NCI-H2081 (cell line): ENCODE data around the gene CD48.

Source experiments
- DNase-seq, 2 experiments: peaks; one replicate each; lab custom pipeline; 2025; lab: John Stamatoyannopoulos, UW

The CD48 gene

DNA sequence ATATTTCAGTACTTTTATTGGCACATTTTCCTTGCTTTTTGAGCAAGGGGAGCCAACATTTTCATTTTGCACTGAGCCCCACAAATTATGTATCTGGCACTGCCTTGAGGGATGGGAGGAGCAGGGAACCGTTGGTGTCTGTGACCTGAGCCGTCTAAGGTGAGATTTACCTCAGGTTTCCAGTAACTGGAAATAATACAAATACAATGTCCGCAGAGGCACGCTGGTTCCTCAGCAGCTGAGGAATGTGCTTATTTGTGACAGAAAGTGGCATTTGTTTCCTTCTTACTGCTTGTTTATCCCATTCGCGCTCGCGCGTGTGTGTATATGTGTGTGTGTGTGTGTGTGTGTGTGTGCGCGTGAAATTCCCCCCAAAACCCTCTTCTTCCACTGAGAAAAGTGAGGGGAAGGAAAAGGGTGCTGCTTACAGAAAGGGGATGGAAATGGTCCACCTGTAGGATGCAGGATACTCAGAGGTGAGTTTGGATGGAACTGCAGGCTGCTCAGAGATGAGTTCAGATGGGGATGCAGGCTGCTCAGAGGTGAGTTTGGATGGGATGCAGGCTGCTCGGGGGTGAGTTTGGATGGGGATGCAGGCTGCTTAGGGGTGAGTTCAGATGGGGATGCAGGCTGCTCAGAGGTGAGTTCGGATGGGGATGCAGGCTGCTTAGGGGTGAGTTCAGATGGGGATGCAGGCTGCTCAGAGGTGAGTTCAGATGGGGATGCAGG lies 34.6 kb downstream of the CD48 start:
- no peak for DNase-seq

DNA sequence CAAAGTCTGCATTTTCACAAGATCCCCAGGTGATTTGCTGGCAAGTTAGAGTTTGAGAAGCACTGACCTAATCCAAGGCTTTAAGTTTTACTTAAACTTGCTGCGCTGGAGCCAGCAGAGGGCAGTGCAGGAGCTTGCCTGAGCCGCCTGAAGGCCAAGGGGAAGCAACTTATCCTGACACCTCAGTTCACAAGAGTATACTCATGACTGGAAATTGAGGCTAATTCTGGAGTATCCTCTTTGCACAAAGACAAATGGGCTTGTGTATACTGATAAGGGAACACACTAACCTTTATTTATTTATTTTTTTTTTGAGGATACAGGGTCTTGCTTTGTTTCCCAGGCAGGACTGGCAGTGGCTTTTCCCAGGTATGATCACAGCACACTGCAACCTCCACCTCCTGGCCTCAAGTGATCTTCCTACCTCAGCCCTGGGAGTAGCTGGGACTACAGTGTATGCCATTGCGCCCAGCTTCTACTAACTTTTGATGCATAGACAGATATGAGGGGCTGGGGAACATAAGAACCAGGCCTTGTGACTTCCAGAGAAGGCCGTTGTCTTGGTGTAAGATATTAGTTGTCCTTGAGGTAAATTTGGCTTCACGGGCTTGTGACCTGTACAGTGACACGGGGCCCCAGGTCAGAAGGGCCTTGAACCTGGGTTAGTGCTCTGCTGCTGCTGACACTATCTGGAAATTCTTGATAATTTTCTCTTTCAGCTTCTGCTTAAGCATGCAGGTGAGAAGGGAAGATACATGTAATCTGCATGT lies 35.8 kb downstream of the CD48 start:
- peak; percentile 41 to 48 for DNase-seq

DNA sequence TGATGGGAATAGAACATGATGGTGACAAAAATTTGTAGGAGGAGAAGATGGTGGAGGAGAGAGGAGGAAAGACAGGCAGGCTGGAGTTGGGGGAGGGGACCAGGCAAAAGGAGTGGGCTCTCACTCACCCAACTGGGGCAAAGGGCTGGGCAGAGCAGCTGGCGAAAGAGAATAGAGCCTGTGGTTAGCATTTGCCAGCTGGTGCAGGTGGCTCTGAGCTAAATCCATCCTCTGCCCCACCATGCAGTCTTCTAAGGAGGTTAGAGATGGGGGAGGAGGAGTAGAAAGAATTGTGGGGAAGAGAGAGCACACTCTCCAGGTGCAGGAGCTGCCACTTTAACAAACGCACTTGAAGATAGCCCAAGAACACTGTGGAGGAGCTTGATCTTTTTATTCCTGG lies 37.2 kb downstream of the CD48 start:
- DNase-seq, result no peak

DNA sequence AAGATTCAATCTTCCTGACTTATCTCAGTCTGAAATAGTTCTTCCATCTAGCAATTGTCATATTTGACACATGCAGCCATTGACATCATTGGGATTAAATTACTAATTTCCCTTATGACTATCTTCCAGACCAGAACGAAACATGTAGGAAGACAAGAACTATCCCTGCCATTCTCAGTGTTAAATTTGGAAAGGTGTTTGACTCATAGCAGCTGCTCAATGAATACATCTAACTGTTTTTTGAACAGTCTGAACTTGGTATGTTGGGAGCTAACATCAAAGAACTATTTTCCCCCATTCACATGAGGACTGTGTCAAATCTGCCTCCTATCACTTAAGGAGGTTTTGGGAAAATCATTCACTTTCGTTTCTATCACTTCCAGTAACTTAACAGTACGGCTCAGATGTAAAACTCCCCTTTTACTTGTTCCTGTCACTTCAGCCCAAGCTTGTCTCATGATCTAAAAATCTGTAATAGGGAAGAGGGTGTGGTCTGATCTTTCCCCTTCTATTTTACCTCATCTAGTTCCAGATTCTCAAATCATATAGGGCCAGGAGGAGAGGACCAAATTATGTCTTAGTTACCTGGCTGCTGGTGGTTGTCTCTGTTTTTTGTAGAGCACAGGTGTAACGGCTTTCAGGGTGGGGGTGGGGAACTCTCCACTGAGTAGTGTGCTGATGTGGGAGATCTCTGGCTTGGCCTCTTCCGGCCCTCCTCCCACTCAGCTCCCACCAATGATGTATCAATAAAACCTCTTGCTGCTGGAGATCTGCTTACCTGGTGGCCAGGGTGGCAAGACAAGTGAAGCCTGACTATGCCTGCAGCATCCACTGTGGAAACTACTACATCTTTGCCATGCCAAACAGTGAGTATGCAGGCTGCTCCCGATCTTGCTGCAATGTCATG lies 38.6 kb downstream of the CD48 start:
- no peak for DNase-seq

DNA sequence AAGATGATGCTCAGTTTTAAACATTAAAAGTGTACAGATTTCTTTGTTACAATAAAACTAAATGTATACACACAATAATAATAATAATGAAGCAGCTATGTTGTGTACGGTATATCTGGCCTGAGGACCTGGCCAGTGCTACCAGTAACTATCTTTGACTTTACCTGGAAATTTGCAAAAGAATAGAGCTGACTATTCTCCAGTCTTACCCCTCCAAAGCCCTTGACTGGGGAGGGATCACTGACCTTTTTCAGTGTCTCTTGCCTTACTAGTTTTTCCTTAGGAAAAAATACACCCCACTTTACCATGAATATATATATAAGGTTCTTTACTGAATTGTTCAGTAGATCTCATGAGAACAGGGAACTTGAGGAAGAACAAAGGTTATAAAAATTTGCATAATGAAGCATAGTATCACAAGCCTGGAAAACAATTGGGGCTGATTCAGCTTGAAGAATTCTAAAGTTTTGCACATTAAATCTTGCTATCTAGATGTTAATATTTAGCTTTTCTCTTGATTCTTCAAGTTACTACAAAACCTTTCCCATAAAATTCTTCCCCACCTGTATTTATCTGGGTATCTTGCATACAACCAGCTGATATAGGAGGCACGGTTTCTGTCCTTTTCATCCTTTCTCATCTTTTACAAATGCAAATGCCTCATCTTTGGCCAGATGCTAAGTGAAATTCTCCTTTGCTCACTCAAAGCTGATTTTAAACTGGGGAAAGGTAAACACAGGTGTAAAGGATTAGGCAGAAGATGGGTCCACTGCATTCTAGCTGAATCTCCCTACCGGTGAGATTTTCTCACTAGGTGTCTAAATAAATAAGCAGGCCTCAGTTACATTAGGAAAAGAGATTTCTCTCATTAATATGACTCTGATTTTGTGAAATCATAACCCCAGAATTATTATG lies 39.8 kb downstream of the CD48 start:
- no peak for DNase-seq

DNA sequence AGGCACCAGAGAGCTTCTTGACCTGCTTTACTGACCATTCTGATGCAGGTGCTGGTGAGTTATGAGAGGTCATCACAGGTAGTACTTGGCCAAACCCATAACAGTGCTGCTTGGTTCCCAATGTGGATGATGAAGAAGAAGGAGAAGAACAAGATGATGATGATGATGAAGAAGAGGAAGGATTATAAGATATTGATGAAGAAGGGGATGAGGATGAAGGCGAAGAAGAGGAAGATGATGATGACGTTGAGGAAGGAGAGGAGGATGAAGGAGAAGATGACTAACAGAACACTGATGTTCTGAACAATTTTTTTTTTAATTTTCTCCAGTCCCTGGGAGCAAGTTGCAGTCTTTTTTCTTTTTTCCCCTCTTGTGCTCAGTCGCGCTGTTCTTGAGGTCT lies 40.9 kb downstream of the CD48 start:
- no peak for DNase-seq

DNA sequence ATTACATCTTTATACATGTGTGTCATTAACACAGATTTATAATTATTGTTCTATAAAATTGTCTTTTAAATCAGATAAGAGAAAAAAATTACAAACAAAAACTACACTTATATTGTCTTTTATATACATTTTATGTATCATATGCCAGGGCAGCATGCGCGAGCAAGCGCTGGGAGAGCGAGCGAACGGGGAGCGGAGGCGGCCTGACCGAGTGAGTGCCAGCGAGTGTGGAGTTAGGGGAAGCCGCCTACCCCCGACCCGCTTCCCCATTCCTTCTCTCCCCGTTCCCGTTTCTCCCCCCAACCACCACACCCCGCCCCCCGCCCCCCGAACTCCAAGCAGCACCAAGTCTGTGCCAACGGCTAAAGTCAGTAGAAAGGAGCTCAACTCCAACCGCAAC lies 41.8 kb downstream of the CD48 start:
- DNase-seq, result no peak

DNA sequence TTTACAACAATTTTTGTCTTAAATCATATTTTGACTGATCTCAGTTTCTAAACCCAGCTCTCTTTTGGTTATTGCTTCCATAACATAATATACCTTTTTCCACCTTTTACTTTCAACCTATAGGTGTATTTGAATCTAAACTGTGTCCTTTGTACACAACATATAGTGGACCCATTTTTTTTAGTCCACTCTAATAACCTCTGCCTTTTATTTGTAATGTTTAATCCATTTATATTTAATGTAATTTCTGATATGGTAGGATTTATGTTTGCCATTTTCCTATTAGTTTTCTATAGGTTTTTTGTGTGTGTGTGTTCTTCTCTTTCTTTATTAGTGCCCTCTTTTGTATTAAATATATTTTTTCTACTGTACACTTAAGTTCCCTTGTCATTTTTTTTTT lies 42.3 kb downstream of the CD48 start:
- no peak for DNase-seq

DNA sequence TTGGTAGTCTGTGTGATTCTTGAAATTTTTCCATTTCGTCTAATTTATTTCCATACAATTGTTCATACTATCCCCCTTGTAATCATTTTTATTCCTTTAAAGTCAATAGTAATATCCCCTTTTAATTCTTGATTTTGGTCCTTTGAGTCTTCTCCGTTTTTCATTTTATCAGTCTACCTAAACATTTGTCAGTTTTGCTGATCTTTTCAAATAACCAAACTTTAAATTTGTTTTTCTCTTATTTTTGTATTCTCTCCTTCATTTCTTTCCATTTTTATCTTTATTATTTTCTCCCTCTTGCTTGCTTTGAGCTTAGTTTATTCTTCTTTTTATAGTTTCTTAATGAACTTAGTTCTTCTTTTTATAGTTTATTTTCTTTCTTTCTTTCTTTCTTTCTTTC lies 43.7 kb downstream of the CD48 start:
- no peak for DNase-seq

DNA sequence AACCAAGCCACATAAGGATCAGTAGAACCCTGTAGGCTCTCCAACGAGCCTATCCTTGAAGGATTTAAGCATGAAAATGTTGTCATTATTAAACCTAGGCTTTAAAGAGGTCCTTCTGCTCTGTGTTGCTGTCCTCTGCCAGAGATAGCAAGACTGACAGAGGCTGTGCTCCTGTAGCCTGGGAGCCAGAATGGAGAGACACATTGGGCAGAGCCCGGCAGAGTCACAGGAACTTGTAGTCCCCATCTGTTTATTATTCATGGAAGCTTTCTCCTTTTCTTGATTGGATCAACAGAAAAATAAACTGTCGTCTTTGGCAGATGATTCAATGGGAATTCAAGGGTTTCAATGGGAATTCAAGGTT lies 45.6 kb downstream of the CD48 start:
- no peak for DNase-seq

DNA sequence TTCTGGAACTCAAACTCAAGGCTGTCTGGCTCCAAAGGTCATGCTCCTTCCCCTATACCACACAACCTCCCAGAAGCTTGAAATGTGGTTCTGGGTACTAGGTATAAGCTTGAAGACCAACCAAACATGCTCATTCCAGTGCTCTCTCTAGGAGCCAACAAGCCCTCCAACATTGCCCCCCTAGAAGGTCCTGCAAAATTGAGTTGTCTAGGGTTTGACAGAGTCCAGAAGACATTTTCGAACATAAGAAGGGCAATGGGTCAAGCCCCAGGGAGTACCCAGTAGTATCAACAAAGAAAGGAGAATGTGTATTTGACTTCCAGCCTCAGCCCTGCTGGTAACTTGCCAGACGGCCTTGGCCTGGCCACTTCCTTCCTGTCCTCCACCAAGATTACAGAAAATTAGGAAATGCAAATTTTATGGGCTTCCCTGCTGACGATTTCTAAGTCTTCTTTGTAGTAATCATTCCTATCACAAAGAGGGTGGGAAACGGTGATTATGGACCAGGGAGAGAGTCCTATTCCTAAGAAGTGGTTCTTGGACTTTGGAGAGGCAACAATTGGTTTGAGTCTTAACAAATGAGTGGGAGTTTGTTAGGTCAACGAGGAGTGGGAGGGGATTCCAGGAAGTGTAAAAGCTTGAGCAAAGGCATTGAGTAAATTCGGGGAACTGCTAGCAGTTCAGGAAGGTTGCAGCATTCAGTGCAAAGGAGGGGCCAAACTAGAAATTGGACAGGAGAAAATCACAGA lies 46.1 kb downstream of the CD48 start:
- DNase-seq, result no peak

DNA sequence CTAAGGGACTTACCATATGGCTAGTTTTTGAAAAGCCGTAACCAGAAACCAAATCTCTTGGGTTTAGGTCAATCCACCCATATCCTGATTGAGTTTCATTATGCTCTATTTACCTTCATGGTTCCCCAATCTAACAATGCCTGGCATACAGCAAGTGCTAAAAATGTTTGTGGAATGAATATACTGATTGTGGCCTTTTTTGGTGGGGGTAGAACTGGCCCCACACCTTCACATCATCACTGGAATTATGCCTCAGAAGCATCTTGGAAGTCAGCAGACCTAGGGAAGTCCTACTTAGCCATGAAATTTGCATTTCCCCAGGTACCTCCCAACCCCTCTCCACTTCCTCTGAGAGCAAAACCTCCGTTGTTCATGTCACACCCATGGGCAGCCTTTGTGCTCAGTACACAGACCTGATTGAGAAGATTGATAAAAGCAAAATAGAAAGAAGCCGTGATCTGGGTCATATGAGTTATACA lies 47.0 kb downstream of the CD48 start:
- no peak for DNase-seq

DNA sequence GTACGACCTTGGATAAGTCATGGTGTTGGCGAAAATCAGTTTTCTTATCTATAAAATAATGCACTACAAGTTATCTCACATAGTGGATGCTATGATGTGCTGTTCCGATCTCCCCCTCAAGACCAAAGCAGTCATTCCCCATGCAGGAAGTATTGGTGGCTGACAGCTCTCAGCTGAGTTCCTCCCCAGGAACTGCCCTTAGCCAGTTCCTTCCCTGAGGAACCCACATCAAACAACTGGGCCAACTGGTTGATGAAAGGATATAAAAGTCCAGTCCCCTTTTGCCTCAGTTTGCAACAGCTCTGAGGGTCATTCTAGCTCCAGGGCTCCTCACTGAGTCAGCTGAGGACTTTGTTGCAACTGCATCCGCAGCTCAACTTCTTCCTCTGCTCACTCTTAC lies 48.7 kb downstream of the CD48 start:
- no peak for DNase-seq

DNA sequence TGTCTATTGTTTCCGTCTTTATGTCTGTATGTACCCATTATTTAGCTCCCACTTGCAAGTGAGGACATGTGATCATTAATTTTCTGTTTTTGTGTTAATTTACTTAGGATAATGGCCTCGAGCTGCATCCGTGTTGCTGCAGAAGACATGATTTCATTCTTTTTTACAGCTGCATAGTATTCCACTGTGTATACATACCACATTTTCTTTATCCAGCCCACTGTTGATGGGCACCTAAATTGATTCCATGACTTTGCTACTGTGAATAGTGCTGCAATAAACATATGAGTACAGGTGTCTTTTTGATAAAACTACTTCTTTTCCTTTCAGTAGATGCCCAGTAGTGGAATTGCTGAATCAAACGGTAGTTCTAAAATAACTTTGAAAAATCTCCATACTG lies 52.1 kb downstream of the CD48 start:
- DNase-seq, result no peak

DNA sequence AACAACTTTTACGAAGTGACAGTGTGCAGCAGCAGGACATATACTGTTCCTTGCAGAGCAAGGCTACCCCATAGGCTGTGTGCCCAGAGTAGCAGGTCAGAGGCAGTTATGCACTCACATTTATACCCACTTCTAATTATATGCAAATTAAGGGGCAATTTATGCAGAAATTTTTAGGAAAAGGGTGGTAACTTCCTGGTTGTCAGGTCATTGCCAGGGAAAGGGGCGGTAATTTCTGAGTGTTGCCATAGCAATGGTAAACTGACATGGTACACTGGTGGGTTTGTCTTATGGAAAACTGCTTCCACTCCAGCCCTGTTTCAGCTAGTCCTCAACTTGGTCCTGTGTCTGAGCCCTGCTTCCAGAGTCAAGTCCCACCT lies 52.8 kb downstream of the CD48 start:
- no peak for DNase-seq

DNA sequence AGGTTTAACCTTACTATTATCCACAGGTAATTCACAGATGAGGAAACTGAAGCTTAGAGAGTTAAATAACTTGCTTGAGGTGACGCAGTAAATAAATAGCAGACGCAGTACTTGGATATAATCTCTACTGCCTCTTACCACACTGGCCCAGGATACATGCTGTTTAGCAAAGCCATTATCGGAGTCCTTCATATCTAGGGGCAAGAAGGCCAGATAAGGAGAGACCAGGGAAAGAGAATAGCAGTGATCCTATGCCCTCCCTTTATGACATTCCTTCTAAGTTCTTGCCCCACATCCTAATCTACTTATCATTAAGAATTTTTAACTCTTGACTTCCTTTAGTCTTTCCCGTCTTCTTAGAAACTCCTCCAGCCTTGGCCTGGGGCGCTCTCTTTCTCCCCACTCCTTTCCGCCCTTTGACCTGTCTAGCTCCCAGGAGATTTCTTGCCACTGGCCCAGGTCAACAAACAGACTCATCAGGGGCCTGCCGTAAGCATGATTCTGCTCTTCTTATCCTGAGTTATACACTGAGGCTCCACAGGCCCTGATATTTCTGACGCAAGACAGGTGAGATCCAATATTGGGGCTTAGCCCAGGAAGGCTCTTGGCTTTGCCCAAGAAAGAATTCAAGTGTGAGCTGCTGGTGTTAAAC lies 53.3 kb downstream of the CD48 start:
- no peak for DNase-seq

DNA sequence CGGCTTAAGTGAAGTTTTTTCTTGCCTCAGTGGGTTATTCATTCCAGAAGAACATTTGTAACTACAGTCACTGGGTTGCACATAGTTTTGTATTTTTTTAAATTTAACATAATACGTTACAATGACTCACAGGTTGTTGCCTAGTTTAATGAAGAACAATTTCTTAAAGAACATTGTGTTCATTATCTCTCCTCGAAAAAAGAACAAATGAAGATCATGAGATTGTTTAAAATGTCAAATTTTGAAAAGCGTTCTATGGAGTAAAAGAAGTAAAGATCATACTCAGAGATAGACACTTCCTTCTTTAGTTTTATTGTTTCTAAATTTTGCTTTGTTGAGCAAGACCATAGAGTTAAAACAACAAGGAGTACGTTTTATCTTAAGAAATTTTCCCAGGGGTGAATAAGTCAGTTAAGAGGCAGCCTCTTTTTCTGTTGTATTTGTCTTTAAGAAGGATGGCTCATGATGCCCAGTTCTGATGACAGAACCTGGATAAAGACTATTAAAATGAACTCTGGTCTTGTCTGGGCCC lies 54.3 kb downstream of the CD48 start:
- DNase-seq, result no peak

DNA sequence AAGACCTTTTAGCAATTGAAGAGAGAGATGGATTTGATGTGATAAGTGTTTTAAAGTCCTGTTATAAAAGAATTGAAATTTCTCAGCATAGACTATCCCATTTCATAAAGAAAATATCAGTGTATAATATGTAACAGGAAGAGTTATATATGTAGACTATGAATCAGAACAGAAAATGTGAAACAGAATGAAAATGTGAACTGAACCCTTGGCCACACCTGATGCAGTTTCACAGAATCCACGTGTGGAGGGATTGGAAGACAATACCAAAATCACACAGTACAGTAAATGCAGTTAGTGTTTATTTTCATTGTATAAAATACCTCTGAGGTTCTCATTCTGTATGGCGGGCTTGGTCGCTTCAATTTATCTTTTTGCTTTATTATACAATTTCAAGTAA lies 54.9 kb downstream of the CD48 start:
- no peak for DNase-seq

DNA sequence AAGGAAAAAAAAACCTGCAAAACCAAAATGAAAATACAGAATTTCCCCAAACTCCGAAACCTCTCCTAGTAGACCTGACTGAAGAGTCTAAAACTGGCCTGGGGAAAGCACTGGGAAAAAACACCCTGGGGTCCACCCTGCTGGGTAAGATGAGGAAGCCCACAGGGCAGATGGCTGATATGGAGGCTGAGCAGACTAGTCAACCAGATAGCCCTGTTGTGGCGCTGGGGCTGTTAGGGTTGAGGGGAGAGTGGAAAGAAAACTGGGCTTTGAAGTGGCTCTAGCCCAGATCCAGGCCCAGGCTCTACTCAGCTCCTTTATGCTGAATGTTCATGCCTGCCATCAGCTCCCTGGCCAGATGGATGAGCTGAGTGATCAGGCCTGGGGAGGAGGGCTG lies 58.0 kb downstream of the CD48 start:
- DNase-seq, result no peak
